Gastrocnemius medialis (tissue), 4 donors: ENCODE data around the gene ZBTB46. TPM values are rescaled to one million over a fixed set of nuclear protein-coding genes. Genes with fewer than 3 reads are reported as not detected.

ENCODE experiments used
- ATAC-seq, 2 donors: fragments of 150-250 bp; one replicate each; pipeline ENCODE4 v1.9.1; 2016
- DNase-seq, 2 donors: peaks; one replicate each; pipeline ENCODE4 v3.0.0-alpha.2; 2019
- H3K27ac ChIP-seq, 4 donors: fragments of 200-600 bp; sonication (generic); 1 replicate in 1 of 4; 2 replicates in 3 of 4; pipeline ENCODE4 v1.5.1; 2016 to 2018; ENCODE audit warnings: mild to moderate bottlenecking in 2 of 4, moderate library complexity in 1 of 4
- H3K27me3 ChIP-seq, 3 donors: fragments of 200-600 bp; sonication (generic) in 2 of 3; 1 replicate in 1 of 3; 2 replicates in 2 of 3; pipeline versions ENCODE4 v1.5.1 to v1.6.0; 2016 to 2019; ENCODE audit warnings: mild to moderate bottlenecking in 1 of 3, moderate library complexity in 1 of 3
- H3K36me3 ChIP-seq, 2 donors: fragments of 200-600 bp; sonication (generic) in 1 of 2; one replicate each; pipeline ENCODE4 v1.5.1; 2017 to 2018
- H3K4me1 ChIP-seq, 2 donors: fragments of 200-600 bp; sonication (generic) in 1 of 2; one replicate each; pipeline ENCODE4 v1.5.1; 2016 to 2017; ENCODE audit warnings: mild to moderate bottlenecking in 2 of 2
- H3K4me3 ChIP-seq, 4 donors: fragments of 200-600 bp; sonication (generic) in 3 of 4; 1 replicate in 1 of 4; 2 replicates in 3 of 4; pipeline ENCODE4 v1.5.1; 2016 to 2019; ENCODE audit warnings: mild to moderate bottlenecking in 2 of 4
- H3K9me3 ChIP-seq, 3 donors: fragments of 200-600 bp; sonication (generic) in 2 of 3; 1 replicate in 1 of 3; 2 replicates in 2 of 3; pipeline ENCODE4 v1.5.1; 2016 to 2019
- POLR2A ChIP-seq, 2 donors: fragments of 450-650 bp; IDR thresholded peaks; one replicate each; pipeline ENCODE4 v1.6.1; 2017; ENCODE audit warnings: antibody characterized with exemption in 2 of 2, mild to moderate bottlenecking in 2 of 2, moderate library complexity in 2 of 2
- in situ Hi-C, 4 donors: fragments of 200-750 bp; cut with MboI; loops; one replicate each; pipeline versions ENCODE4 v1.15.0 to v1.8.0; 2017; ENCODE audit warnings: low sequenced_read_pairs in 4 of 4
- intact Hi-C: fragments of 100-400 bp; cut with DNase I; formaldehyde crosslinking; loops from one replicate; pipeline ENCODE4 v1.15.1; 2023; ENCODE audit warnings: low total_unique reads
- total RNA-seq, 4 donors: library from RNA; depleted of rRNA; stranded (reverse); fragments of >200 nt; gene quantifications; one replicate each; pipeline versions ENCODE4 v1.1.0 to v1.2.3, GENCODE V29; 2016
- TF ChIP-seq, protein P1 (sequence below), 5 experiments: fragments of 450-650 bp in 3 of 5; fragments of 200-600 bp in 2 of 5; sonication (generic) in 2 of 5; IDR thresholded peaks in 4 of 5; conservative IDR thresholded peaks in 1 of 5; 1 replicate in 4 of 5; 2 replicates in 1 of 5; pipeline ENCODE4 v1.5.1; 2016 to 2019; ENCODE audit warnings: antibody characterized with exemption in 5 of 5, mild to moderate bottlenecking in 3 of 5, moderate library complexity in 3 of 5

Gene ZBTB46
- total RNA-seq, 4 donors from 2014 or later, result 4.3 to 7.1 (median 5.6) TPM

DNA sequence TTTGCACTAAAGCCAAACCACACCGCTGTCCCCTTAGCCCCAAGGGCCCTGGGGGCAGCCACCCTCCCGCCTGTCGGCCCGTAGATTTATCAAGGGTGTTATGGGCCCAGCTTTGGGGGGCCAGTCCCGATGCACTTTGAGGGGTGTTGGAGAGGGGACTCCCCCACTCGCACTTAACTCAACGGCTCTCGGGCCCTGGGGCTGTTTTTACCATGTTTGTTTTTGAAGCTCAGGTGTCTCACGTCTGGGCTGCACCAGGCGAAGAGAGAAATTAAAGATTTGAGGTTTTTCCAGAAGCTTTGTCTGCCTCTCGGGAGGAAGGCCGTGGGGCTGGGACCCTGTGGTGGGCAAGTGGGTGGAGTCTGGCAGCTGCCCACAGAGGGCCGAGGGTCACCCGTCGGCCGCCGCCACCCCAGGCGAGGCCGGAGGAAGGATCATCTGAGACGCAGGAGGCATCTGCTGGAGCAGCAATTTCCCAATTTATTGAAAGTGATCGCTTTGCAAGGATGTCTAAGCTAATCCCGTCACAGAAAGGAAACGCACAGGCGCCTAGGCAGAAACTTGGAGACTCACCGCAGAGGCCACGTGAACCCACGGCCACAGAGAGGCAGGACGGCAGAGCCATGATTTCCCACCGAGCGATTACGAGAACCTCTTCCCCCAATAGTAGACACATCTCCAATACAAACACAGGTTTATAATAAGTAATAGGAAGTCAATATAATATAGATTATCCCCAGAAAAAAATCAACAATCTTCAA is 87.7 kb downstream of the ZBTB46 start:
- Histone ChIP-seq H3K4me3 (no peak overlapping the region), H3K4me1 (peaks cover 14 to 25% of the 10 kb centered on the region in 2 donors), H3K9me3 (no peaks in the 10 kb centered on the region), H3K36me3 (peaks cover 0 to 9% of the 10 kb centered on the region in 2 donors), H3K27me3 (no peaks in the 10 kb centered on the region), H3K27ac (peak overlapping the region in 2 of 4 donors; percentile 18 to 94)
- TF ChIP-seq POLR2A (IDR thresholded peaks at IDR 0.05), result no peak
- TF ChIP-seq, protein P1, sequence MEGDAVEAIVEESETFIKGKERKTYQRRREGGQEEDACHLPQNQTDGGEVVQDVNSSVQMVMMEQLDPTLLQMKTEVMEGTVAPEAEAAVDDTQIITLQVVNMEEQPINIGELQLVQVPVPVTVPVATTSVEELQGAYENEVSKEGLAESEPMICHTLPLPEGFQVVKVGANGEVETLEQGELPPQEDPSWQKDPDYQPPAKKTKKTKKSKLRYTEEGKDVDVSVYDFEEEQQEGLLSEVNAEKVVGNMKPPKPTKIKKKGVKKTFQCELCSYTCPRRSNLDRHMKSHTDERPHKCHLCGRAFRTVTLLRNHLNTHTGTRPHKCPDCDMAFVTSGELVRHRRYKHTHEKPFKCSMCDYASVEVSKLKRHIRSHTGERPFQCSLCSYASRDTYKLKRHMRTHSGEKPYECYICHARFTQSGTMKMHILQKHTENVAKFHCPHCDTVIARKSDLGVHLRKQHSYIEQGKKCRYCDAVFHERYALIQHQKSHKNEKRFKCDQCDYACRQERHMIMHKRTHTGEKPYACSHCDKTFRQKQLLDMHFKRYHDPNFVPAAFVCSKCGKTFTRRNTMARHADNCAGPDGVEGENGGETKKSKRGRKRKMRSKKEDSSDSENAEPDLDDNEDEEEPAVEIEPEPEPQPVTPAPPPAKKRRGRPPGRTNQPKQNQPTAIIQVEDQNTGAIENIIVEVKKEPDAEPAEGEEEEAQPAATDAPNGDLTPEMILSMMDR (IDR thresholded peaks at IDR 0.05 in 4 of 5, conservative IDR thresholded peaks at IDR 0.05 in 1 of 5), result no peak
- in situ Hi-C loops (no loop called here), intact Hi-C loops (no loop called here)
- no peak for DNase-seq
- ATAC-seq, result no peak

DNA sequence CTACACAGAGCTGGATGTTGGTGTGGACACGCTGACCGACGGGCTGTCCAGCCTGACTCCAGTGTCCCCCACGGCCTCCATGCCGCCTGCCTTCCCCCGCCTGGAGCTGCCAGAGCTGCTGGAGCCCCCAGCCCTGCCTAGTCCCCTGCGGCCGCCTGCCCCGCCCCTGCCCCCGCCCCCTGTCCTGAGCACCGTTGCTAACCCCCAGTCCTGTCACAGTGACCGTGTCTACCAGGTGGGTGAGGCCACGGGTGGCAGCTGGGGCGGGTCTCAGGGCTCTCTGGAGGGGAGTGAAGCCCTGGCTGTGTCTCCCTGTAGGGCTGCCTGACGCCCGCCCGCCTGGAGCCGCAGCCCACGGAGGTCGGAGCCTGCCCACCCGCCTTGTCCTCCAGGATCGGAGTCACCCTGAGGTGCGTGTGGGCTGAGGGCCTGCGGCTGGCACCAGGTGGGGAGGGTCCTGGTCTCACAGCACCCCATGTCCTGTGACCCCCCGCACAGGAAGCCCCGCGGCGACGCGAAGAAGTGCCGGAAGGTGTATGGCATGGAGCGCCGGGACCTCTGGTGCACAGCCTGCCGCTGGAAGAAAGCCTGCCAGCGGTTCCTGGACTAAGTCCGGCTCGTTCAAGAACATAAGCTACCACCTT is 88.6 kb downstream of the ZBTB46 start:
- H3K4me1 ChIP-seq, result peaks cover 17 to 32% of the 10 kb centered on the region in 2 donors
- ATAC-seq (no peak), DNase-seq (no peak)
- TF ChIP-seq, protein P1 (IDR thresholded peaks at IDR 0.05 in 4 of 5, conservative IDR thresholded peaks at IDR 0.05 in 1 of 5), result no peak
- no peak for TF ChIP-seq POLR2A (IDR thresholded peaks at IDR 0.05)
- in situ Hi-C loops, result no loop called here
- H3K4me3 ChIP-seq, result no peak overlapping the region
- peaks cover 0 to 9% of the 10 kb centered on the region in 2 donors for H3K36me3 ChIP-seq
- intact Hi-C loops, result no loop called here
- H3K9me3 ChIP-seq, result no peaks in the 10 kb centered on the region
- peak overlapping the region in 3 of 4 donors; percentile 90 to 95 (median 94) for H3K27ac ChIP-seq
- no peaks in the 10 kb centered on the region for H3K27me3 ChIP-seq

DNA sequence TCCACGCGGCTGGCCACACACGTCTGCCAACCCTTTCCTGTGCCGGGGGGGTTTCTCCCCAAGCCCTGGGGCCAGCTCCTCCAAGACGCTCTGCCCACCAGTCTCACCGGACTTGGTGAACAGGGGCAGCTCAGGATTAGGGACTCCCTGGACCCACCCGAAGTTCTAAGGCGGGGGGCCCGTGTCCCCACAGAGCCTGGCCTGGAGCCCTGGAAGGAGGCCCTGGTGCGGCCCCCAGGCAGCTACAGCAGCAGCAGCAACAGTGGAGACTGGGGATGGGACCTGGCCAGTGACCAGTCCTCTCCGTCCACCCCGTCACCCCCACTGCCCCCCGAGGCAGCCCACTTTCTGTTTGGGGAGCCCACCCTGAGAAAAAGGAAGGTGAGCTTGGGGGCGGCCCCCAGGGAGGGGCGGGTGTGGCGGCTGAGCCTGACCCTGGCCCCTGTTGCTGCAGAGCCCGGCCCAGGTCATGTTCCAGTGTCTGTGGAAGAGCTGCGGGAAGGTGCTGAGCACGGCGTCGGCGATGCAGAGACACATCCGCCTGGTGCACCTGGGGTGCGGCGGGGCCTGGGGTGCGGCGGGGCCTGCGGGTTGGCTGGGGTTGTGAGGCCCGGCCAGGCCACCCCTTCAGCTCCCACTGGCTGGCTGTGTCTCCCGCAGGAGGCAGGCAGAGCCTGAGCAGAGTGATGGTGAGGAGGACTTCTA is 89.2 kb downstream of the ZBTB46 start:
- peak overlapping the region; percentile 58 to 74 (median 66) for H3K4me3 ChIP-seq
- TF ChIP-seq, protein P1 (IDR thresholded peaks at IDR 0.05 in 4 of 5, conservative IDR thresholded peaks at IDR 0.05 in 1 of 5), result no peak
- no peak for TF ChIP-seq POLR2A (IDR thresholded peaks at IDR 0.05)
- no peak for ATAC-seq
- intact Hi-C loops (loop anchor here (2.0 kb wide), 2 partner anchors 115 to 123 kb away; partner anchors contain the start of genes GMEB2 and TPD52L2), in situ Hi-C loops (no loop called here)
- H3K4me1 ChIP-seq, result peaks cover 17 to 32% of the 10 kb centered on the region in 2 donors
- no peaks in the 10 kb centered on the region for H3K27me3 ChIP-seq
- DNase-seq, result no peak
- H3K36me3 ChIP-seq, result peaks cover 0 to 9% of the 10 kb centered on the region in 2 donors
- H3K9me3 ChIP-seq, result no peaks in the 10 kb centered on the region
- peak overlapping the region; percentile 90 to 95 (median 94) for H3K27ac ChIP-seq

DNA sequence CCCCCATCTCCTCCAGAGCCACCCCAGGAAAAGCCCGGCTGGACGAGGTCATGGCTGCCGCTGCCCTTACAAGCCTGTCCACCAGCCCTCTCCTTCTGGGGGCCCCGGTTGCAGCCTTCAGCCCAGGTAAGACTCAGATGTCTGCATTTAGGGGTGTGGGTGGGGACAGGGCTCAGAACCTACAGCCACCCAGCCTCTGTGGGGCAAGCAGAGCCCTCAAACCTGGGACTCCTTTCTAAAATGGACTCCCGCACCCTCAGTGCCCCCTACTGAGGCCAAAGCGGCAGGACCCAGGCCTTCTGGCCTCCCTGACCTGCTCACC is 89.7 kb downstream of the ZBTB46 start:
- TF ChIP-seq POLR2A (IDR thresholded peaks at IDR 0.05), result no peak
- TF ChIP-seq, protein P1 (IDR thresholded peaks at IDR 0.05 in 4 of 5, conservative IDR thresholded peaks at IDR 0.05 in 1 of 5), result no peak
- peaks cover 0 to 10% of the 10 kb centered on the region in 2 donors for H3K36me3 ChIP-seq
- H3K9me3 ChIP-seq, result no peaks in the 10 kb centered on the region
- no peaks in the 10 kb centered on the region for H3K27me3 ChIP-seq
- ATAC-seq, result no peak
- DNase-seq, result no peak
- in situ Hi-C loops (no loop called here), intact Hi-C loops (loop anchor here (2.0 kb wide), 2 partner anchors 115 to 123 kb away; partner anchors contain the start of genes GMEB2 and TPD52L2)
- peak overlapping the region; percentile 58 to 74 (median 66) for H3K4me3 ChIP-seq
- peaks cover 17 to 32% of the 10 kb centered on the region in 2 donors for H3K4me1 ChIP-seq
- H3K27ac ChIP-seq, result peak overlapping the region; percentile 90 to 95 (median 94)
